GM21576 (cell line): Measurements from ENCODE around the gene CD79B.

Experiments
- ATAC-seq: cut with Tn5 transposase; IDR thresholded peaks from one replicate; pipeline ENCODE4 v1.9.1; 2021; ENCODE audit warnings: mild to moderate bottlenecking, moderate library complexity; ENCODE audit not compliant: unreplicated experiment

Gene CD79B

GRCh38 chr17:63954402-63955063 is 22.4 kb upstream of the CD79B start:
- ATAC-seq, result peak; percentile 54

DNA sequence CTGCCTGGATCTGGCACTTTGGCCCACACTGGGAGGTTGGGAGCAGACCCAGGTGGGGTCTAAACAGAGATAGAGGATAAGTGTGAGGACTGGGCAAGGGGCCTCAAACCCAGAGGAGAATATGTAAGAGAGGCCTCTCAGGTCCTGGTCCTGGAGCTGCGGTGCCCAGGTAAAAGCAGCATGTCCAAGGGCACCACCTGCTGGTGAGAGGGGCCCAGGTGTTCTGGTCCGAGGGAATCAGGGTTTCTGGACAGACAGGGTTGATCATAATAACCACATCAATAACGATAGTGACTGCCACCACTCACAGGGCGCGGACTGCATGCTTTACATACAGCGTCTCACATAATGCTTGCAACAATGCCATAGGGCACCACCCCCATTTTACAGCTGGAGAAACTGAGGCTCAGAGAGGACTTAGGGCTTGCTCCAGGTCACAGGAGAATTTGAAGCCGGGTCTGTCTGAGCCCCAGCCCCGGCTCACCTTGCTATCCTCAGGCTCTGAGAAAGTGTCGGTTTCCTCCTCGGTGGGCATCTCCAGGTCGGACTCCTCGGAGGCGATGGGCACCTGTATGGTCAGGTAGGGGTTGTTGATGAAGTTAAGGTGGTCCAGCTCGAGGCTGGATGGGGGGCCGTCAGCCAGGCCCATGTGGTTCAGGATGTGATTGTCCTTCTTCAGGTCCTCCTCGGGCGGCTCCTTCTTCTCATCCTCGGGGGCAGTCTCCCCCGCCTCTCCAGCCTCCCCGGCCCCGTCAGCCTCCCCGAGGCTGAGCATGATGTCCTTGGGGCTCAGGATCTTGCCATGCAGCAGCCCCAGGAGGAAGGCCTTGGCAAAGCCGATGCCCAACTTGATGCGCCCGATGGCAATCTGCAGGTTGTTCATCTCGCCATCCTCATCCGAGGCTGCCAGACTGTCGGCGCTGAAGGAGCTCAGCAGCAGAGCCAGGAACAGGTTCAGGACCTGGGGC is 19.1 kb upstream of the CD79B start:
- no peak for ATAC-seq

DNA sequence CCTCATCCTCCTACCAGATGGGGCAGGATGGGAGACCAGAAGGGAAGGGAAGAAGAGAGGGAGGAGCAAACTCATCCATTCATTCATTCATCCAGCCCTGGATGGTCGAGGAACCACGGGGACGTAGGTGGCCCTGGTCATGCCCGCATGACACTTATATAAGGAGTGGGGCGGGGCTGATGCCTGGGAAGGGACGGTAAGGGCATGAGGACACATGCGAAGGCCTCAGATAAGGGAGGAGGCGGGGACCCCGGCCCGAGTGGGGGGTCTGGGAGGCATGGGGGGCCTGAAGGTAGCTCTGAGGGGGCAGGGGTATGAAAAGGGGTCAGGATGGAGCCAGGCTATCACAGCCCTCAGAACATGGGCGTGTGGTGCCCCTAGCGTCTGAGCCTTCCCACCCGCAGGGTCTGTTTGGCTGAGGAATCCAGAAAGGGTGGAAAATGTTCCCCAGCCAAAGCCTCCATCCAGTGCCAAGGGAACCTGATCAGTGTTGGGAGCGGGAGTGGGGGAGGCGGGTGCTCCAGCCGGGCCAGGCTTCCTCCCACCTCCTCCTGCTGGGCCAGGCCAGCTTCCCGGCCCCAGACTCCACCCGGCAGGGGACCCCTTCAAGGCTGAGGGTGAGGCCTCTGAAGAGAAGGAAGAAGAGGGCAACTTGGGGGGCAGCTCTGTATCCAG is 17.6 kb upstream of the CD79B start:
- no peak for ATAC-seq

DNA sequence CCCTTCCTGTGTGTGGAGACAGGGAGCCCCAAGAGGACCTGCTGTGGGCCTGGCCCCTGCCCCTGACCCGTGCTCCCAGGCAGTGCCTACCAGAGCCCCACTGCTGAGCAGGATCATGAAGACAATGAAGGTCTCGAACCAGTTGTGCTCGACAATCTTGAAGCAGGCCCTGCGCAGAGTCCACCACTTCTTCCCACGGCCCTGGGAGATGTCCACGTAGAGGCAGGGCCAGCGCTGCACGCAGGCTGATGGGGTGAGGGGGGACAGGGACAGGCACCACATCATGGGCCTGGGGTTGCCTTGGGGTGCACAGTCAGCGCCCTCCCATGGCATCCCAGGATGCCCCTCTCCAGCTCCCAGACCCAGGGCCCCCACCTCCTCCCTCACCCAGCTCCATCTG is 16.4 kb upstream of the CD79B start:
- ATAC-seq, result no peak

DNA sequence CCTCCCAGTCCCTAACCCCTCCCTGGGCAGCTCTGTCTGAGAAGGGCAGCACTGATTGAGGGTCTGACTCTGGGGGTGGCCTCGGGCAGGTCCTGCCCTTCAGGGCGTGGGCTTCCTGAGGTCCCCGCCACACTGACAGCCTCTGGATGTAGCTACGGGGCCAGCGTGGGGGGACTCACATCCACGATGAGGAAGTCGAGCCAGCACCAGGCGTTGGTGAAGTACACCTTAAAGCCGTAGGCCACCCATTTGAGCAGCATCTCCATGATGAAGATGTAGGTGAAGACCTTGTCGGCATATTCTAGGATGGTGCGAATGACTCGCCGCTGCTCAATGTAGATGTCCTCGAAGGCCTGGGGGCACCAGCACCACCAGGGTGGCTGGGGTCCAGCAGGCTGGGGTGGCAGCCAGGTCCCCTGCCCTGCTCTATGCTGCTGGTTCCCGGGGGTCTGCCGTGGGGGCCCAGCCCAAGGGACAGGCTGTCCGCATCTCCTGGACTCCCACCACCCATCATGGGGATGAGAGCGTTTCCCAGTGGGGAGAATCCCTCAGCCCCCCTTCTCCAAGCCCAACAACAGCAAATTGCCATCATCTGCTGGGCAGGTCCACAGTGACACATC is 15.7 kb upstream of the CD79B start:
- ATAC-seq, result no peak

GRCh38 chr17:63946440-63947363 is 14.6 kb upstream of the CD79B start:
- ATAC-seq, result peak; percentile 46

GRCh38 chr17:63945784-63946439 is 13.8 kb upstream of the CD79B start:
- ATAC-seq, result no peak

GRCh38 chr17:63944736-63945499 is 12.8 kb upstream of the CD79B start:
- no peak for ATAC-seq

- ATAC-seq, result no peak
Observed at GRCh38 chr17:63943745-63944144, 11.6 kb upstream of the CD79B start.

DNA sequence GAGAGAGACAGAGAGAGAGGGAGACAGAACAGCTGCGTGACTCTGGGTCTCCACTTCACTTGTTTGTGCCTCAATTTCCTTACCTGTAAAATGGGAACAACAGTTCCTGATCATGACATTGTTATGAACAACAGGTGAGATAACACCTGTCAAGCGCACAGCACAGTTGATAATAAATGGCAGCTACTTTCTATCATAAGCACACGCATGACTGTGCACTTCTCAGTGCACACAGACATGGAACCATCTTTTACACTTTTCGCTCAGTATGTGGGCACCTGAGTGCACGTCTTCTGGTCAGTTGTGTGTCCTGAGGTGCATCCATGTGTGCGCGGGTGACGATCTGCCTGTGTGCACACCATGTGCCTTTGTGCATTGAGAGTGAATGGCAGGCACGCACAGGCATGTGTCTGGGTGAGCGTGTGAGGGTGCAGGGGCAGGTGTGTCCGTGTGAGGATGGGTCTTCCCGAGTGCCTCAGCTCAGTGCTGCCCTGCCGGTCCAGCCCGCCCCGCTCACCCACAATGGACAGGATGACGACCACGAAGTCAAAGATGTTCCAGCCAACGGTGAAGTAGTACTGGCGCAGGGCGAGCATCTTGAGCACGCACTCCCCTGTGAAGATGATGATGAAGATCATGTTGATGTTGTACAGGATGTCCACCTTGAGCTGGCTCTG is 10.3 kb upstream of the CD79B start:
- ATAC-seq, result no peak

DNA sequence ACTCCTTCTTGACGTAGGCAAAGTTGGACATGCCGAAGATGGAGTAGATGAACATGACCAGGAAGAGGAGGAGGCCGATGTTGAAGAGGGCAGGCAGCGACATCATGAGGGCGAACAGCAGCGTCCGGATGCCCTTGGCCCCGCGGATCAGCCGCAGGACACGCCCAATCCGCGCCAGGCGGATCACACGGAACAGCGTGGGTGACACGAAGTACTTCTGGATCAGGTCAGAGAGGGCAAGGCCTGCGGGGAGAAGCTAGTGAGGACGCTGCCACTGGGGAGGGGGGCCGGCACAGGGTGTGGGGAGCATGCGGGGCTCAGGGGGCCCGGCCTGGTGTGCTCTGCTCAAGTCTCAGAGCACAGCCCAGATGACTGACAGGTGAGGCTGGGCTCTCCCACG is 9.6 kb upstream of the CD79B start:
- no peak for ATAC-seq

DNA sequence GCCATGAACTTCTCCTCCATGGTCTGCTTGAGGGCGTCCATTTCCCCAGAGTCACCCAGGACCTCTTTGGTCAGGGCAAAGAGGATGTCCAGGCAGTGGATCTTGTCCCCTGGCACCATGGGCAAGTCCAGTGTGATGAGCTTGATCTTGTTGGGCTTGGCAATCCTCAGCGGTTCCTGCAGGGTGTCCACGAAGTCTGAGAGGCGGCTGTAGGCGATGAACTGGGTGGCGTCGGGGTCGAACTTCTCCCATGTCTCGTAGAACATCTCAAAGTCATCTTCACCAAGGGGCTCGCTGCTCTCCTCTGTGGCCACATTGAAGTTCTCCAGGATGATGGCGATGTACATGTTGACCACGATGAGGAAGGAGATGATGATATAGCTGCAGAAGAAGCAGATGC is 9.0 kb upstream of the CD79B start:
- no peak for ATAC-seq

DNA sequence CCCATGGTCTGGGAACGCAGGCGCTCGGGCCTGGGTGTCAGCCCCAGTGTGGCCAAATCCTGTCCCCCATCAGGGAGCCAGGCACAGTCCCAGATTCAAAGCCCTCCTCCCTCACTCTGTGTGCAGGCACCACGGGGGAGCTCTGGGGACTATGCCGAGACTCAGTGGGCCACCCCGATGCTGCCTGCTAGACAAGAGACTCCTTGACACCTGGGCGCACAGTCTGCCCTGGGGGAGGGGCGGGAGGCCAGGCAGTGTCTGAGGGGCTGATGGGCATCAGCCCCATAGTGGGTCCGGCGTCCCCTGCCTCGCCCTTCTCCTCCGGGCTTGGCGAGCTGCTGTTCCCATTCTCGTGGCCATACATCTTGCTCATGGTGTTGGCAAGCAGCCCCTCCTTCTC is 8.5 kb upstream of the CD79B start:
- ATAC-seq, result no peak

- no peak for ATAC-seq
Observed at GRCh38 chr17:63939884-63940283, 7.8 kb upstream of the CD79B start.

DNA sequence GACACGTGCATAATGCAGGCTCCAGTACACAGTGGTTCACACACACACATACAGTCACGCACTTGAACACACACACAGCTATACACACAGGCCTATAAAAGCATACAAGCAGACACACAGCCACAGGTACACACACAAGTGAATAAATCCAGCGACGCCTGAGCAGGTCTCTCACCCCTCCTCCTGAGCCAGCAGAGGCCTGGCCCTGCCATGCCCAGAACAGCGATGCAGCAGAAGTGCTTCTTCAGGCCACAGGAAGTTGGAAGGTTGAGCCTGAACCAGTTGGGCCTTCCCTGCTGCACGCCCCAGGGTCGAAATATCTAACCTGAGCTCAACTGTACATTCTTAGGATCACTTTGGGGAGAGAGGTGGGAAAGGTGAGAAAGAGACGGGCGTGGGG is 7.3 kb upstream of the CD79B start:
- no peak for ATAC-seq

DNA sequence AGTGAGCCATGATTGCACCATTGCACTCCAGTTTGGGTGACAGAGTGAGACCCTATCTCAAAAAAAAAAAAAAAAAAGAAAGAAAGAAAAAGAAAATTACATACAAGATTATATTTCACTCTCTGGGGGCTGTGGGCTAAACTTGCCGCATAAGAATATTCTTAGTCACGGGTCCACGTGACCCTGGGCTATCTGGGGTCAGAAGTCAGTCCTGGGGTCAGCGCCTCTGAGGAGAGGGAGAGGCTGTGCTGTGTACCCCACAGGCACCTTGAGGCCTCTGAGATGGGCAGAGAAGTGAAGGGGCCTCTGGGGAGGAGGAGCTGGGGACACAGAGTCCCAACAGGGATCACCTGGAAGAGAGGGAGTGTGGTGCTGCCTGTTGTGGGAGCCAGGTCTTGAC is 5.8 kb upstream of the CD79B start:
- ATAC-seq, result no peak

DNA sequence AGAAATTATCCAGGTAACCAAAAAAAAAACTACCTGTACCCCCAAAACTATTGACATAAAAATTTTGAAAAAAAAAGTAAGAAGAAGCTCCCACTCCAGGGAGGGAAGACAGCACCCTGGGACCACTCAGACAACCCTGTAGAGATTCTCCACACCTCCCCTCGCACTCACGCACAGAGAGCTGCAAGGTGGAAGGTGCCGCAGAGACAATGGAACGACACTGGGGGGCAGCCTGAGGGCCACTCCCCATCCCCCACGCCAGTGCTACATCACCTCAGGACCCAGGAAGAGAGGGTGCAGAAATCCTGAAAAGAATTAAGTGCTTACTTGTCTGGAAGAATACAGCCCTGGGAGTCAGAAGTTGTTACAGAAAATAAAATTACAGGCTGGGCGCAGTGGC is 5.2 kb upstream of the CD79B start:
- no peak for ATAC-seq
